ENCODE measurements around the gene ARMCX1.
"Not testable (repeated sequence)": the region's sequence is repeated elsewhere in the genome, so short reads cannot be mapped to it uniquely, and the experiment has no call there.

The ARMCX1 gene

DNA sequence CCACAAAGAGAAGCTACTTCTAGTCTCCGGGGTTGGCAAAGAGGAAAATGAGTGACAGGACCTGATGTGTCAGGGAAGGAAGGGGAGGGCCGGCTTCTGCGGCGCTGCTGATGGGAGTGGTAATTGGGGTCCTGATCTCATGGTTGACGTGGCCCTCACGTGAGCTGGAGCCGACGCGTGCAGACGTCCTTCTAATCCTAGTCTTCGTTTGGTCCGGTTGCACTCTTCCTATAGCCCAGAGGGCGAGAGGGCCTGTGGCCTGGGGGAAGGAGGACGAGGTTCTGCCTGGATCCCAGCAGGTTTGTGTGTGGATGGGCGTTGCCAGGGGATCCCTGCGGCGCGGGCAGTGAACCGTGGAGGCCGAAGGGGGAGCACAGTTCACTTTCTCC, at the start of gene ARMCX1:
Gene ARMCX1 (plus strand): TSS at position 186 of the 389 bp plus-strand sequence. CDS start 2,384 bp downstream, outside the sequence.
- DNase-seq (ENCODE audit: low spot score): no peak

DNA sequence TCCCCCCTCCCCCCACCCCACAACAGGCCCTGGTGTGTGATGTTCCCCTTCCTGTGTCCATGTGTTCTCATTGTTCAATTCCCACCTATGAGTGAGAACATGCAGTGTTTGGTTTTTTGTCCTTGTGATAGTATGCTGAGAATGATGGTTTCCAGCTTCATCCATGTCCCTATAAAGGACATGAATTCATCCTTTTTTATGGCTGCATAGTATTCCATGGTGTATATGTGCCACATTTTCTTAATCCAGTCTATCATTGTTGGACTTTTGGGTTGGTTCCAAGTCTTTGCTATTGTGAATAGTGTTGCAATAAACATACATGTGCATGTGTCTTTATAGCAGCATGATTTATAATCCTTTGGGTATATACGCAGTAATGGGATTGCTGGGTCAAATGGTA, 47.4 kb upstream of the ARMCX1 start:
- DNase-seq (ENCODE audit: low spot score): not testable (repeated sequence)

DNA sequence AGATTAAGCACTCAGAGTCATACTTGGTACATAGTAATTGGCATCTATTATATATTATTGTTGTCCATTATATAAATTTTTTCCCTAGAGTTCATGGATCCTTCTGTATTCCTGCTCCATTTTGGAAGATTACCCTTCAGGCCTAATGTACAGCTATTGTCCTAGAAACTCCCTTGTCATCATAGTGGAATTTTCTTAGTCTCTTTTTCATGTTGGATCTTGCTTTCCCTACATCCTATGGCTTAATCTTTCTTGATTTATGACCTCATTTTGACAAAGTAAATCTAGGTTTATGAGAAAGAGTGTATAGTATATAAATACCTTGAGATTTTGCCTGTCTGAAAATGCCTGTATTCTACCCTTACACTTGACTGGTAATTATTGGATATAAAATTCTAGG, 43.0 kb upstream of the ARMCX1 start:
- DNase-seq (ENCODE audit: low spot score): no peak

DNA sequence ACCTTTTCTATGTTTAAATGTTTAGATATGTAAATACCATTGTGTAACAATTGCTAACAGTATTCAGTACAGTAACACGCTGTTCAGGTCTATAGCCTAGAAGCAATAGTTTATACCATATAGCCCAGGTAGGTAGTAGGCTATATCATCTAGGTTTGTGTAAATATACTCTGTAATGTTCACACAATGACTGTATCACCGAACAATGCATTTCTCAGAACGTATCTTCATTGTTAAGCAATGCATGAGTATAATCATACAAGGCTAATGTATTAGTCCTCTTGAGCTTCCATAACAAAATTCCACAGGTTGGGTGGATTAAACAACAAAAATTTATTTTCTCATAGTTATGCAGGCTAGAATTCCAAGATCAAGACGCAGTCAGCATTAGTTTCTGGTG, 42.4 kb upstream of the ARMCX1 start:
- no peak for DNase-seq (ENCODE audit: low spot score)

DNA sequence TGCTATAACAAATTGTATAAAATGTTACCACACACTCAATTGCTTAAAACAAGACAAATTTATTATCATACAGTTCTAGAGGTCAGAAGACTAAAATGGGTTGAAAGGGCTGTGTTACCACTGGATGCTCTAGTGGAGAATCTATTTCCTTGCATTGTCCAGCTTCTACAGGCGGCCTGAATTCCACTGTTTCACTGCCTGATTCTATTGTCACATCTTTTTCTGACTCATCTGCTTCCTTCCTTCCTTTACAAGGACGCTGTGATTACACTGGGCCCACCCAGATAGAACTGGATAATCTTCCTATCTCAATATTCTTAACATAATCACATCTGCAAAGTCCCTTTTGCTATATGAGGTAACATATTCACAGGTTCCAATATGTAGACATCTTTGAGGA, 19.4 kb upstream of the ARMCX1 start:
- no peak for DNase-seq (ENCODE audit: low spot score)

DNA sequence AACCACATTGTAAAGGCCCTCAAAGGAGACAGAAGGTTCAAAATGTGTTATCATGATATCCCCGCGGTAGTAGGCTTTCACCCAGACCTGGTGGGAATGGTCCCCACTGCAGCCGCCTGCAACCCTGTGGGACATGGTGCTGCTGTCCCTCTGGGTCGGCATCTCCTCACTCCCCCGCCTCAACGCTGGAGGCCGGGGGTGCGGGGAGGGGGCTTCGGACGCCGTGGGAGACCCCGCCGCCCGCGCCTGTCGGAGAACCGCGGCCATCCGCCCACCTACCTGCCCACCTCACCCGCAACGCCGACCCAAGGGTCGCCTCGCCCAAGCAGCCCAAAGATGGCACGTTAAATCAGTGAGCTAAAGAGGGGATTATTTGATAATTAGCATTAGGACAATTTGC, 11.2 kb upstream of the ARMCX1 start:
- DNase-seq (ENCODE audit: low spot score): no peak

DNA sequence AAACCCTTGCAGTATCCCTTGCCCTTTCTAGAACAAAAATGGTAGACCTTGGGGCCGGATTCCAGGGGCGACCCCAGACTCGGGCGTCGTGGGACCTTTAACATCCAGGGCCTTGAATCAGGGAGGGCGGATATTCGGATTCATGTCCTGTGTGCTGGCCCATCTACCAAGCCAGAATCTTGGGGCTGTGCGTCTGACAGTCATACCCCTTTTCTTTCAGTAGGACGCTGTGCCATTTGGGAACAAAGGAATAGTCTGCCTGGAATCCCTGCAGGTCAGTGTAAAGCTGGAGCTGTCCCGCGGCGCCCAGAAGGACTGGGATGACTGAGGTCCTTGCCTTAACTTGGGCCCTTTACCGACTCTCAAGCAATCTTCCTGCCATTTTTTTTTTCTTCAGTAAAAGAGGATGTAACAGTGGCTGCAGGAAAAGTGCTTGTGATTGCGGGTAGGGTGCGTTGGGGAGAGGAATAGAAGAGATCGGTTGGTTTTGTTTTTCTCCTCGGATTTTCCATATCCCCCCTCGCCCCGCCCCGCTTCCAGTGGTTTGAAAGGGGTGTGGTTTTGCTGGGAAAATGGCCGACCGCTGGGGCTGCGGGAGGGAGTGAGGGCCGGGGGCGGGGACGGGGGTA, 518 bp downstream of the ARMCX1 start:
- no peak for DNase-seq (ENCODE audit: low spot score)

DNA sequence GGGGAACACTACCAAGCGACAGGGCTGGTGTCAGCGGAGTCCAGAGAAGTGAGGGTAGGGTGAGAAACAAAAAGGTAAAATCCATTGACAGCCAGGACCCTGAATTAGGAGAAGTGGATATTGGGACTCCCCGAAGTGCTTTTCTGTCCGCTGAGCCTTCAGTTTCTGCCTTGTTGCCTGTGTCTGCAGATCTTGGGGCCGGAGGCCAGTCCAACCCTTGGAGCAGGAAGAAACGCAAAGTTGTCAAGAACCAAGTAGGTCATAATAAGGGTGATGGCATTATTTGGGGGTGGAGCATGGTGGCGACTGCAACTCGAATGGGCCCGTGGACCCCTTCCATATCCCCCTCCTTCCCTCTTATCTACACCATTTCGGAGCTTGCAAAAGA, 1.0 kb downstream of the ARMCX1 start:
- DNase-seq (ENCODE audit: low spot score): no peak

DNA sequence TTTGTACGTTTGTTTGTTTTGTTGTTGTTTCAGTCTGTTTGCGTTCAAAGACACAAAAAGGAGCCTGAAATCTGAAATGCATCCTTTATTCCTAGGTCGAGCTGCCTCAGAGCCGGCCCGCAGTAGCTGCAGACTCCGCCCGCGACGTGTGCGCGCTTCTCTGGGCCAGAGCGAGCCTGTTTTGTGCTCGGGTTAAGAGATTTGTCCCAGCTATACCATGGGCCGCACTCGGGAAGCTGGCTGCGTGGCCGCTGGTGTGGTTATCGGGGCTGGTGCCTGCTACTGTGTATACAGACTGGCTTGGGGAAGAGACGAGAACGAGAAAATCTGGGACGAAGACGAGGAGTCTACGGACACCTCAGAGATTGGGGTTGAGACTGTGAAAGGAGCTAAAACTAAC, 2.4 kb downstream of the ARMCX1 start:
- no peak for DNase-seq (ENCODE audit: low spot score)

DNA sequence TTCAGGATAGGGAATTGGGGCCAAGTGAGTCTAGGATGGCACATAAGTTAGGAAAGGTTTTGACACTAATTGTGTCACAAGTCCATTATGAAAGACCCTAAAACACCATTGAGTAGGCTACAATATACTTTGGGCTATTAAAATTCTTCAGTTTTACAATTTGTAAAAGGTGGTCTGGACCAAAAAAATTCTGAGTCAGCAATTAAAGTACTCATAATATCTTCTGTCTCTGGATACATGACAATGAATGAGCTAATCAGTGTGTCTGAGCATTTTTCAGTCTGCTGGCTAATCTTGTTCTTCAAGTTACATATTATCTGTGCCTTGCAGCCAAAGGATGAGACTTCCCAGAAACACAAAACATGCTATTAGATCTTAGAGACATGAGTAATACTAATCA, 14.3 kb downstream of the ARMCX1 start:
- no peak for DNase-seq (ENCODE audit: low spot score)

DNA sequence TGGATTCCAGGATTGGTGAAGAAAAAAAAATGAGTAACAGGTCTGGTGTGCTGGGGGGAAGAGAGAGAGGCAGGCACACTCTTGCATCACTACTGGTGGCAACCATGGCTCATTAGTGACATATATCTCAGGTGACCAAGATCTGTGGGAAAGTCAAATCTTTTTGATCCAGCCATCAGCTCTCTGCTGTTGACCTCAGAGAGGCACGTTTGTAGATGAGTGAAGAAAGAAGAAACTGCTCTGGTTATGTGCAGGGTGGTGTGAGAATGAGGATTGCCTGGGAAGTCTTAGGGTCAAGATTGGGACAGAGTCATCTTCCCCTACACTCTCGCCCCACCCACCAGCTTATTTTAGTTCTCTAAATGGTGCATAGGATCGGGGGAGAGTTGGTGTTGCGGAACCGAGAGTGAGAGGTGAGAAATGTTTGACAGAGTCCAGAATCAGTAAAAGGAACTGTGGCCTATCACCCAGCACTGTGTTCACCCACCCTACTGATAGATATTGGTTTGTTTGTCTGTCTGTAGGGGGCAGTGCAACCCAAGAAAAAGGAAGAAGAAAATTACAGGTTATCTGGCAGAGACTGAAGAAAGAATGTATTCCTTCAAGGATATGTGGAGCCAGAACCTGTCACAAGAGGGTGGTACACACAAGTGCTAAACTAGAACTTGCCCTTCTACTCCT, 45.5 kb downstream of the ARMCX1 start:
- peak; percentile 60 for DNase-seq (ENCODE audit: low spot score)

DNA sequence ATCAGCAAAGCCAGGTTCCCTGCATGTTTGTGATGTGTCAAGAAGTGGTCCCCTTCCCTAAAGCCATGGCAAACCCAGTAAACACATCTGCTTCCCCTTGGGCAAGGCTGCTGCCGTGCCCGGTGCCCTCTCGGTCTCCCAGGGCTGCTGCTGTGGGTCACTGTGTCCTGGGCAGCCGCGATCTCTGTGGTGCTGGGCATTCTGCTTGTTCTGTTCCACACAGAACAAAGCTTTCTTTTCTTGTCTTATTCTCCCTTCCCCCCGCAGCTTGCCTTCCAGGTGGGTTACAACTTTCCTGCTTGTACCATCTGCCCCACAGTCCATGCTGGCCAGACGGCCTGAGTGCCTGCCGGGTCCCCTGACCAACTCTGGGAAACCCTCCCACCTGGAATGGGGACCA, 49.2 kb downstream of the ARMCX1 start:
- not testable (repeated sequence) for DNase-seq (ENCODE audit: low spot score)

DNA sequence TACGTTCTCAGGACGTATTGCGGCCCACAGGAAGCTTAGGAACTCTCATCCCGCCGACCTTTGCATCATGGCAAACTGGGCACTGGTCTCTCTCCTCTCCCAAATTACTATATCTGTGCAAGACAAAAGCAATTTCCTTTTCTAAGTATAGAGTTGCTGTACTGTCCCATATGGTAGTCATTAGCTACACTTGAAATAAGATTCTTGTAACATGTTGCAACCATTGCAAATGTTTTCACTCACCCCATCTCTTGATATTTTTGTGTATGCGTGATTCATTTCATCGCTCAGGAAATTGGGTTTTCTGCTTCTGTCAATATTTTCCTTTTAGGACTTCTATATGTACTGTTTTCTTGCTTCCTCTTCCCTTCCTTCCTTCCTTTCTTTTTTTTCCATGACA, 51.7 kb downstream of the ARMCX1 start:
- no peak for DNase-seq (ENCODE audit: low spot score)

Data from SW480 (cell line).